KBM-7 (cell line): Measurements from ENCODE around the gene MED9.

ENCODE experiments used
- DNase-seq: peaks from one replicate; pipeline ENCODE4 v3.0.0-alpha.2; 2015
- in situ Hi-C: fragments of 300-500 bp; cut with MboI; formaldehyde crosslinking; loops from 2 replicates; pipeline ENCODE4 v1.14.3; 2020; ENCODE audit warnings: low sequenced_read_pairs, low pct_unique_long_range_greater_than_20kb, mixed read lengths

The MED9 gene

DNA sequence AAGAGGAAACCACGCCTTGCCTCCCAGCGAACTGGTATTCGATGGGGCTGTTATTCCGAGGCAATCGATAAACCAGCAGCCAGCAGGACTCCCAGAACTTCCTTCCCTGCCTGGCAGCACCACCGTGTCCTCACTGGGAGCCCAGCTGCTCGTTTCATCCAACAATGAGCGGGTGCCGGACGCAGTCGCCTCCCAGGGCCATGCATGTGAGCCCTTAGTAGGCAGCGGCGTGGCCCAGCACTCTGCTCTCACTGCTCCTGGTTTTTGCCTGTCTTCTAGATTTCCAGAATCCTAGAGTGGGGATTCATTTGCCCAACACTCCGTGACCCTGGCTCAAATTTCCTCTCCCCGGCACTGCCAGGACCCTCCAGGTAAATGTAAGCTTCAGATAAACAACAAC lies 48.5 kb downstream of the MED9 start:
- DNase-seq = no peak
- in situ Hi-C loops = no loop called here

DNA sequence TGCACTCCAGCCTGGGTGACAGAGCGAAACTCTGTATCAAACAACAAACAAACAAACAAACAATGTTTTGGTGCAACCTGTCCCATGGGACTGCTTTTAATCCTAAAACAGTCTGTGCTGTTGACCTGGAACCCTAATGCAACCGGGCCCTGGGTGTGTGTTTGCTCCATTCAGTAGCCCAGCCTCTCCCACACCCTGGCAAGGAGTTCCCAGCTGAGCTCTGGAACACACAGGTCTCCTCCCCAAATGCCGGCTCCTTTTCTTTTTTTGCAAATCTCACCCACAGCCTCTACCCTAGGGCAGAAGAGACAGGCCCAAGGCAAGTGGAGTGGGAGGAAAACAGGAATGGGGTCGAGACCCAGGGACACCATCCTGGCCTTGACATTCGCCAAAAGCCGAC lies 49.2 kb downstream of the MED9 start:
- in situ Hi-C loops = no loop called here
- DNase-seq = no peak

DNA sequence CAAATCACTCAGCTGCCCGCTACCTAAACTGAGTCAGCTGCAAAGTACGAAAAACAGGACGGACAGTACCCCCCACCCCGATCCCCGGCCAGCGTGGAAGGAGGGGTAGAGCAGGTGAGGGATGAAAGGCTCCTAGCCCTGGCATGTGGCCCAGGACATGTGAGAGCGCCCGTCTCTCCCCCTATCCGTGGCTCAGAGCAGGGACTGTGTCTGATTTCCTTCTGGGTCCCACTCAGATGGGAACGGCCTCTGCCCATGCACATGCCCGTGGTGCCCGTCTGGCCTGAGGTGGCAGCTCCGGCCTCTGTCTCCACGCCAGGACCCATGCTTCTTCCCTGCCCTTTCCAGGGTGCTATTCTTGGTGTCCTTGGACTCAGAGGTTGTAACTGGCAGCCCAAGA lies 49.6 kb downstream of the MED9 start:
- no peak for DNase-seq
- in situ Hi-C loops = no loop called here

DNA sequence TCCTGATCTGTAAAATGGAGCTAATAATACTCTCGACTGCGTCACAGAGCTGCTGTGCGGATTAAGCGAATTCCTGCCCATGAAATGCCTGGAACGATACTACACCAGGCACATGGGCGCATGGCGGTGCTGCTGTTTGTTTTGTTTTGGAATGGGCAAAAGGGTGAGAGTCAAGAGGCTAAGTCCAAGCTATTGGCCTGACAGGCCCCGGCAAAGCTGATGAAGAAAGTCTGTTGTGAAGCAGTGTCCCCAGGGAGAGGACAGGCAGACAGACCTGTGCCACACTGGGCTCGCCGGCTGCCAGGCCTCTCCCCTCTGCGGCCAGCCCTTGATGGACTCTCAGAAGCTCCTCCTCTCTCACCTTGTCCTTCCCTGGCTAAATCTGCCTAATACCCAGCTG lies 50.7 kb downstream of the MED9 start:
- in situ Hi-C loops = no loop called here
- no peak for DNase-seq

DNA sequence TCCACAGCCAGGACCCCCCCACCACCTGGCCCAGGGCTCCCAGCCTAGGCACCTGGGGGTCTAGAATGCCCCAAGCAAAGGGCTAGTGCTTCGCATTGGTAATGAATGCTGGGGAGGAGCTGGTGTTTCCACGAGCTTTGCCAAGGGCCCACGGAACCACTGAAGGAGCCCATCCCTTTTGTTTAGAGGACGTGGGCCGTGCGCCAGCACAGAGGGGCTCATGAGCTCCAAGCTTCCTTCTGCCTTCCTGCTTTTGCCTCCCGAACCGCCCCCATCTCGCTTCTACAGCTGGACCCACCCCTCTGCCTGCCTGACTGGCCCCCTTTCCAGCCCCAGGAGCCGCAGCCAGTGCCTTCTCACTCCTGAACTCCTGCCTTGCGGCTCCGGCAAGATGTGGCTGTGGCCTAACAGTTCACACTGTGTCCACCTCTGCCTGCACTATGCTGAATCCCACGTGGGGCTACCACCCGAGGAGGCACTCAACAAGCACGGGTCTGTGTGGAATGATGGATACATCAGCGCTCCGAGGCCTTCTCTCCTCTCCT lies 51.2 kb downstream of the MED9 start:
- DNase-seq = no peak
- in situ Hi-C loops = no loop called here

DNA sequence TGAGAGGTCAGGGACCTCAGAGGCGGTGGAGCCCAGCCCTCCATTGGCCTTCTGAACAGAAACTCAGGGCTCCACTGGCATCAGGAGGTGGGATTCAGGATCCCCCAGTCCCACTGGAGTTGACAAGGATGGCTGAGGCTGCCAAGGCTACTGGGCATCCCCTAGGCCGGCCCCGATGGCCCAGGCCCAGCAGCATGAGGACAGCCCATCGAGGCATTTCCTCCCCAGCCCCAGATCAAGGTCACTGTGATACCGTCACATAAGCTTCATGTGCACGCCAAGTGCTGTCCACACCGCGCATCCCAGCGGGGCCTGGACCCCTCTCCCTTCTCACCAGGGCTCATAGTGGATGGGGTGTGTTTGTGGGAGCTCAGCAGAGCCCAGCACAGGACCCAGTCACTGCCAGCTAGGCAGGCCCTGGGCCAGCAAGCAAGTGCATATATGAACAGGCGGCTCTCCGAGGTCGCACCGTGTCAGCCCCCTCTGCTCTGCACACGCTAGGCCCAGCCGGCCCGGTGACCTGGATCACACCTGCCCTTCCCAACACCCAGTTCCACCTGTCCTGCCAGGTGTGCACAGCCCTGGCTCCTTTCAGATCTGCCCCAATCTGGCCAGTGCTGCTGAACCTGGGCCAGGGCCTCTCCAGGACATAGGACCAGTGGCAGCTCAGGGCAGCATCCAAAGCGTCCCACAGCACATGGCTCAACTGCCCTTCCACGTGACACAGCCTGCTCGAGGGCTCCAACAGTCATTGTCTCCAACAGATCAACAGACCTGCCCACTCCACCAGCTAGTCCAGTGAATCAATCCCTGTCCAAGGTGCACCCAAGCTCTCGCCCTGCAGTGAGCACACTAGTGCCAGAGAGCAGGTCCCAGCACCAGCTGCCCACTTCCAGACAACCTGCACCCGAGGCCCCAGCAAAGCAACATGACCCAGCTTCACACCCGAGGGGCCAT lies 52.2 kb downstream of the MED9 start:
- in situ Hi-C loops = no loop called here
- no peak for DNase-seq

DNA sequence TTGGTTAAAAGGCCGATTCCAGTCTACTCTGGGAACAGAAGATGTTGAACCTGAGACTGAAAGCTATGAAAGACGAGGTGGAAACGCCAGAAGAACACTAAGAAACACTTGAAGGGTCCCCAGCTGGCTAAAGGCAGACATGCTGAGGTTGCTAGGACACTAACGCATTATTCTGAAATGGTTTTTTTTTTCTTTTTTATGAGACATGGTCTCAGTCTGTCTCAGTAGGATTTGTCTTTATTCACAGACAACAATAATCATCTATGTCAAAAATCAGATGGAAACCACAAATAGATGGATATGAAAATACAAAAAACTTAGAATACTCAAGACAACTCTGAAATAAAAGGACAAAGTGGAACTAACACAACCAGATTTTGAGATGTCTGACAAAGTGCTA lies 54.4 kb downstream of the MED9 start:
- in situ Hi-C loops = no loop called here
- no peak for DNase-seq

DNA sequence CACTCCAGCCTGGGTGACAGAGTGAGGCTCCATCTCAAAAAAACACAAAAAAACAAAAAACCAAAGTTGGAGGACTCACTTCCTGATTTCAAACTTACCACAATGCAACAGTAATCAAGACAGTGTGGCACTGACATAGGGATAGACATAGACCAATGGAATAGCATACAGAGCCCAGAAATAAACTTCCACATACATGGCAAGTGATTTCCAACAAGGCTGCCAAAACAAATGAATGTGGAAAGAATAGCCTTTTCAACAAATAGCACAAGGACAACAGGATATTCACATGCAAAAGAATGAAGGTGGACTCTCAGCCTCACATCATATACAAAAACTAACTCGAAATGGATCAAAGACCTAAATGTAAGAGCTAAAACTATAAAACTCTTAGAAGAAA lies 56.2 kb downstream of the MED9 start:
- no peak for DNase-seq
- in situ Hi-C loops = no loop called here

DNA sequence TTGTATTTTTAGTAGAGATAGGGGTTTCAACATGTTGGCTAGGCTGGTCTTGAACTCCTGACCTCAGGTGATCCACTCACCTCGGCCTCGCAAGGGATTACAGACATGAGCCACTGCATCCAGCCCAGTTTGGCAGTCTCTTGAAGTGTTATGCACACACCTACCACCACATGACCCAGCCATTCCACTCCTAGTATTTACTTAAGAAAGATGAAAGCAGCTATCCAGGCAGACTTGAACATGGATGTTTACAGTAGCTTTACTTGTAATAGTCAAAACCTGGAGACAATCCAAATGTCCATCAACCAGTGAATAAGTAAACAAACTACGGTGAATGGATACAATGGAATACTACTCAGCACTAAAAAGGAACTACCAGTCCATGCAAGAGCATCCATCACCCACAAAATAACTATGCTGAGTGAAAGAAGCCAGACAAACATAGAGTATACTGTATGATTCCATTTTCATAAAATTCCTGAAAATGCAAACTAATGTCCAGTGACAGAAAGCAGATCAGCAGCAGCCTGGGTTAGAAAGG lies 57.2 kb downstream of the MED9 start:
- no peak for DNase-seq
- in situ Hi-C loops = no loop called here

DNA sequence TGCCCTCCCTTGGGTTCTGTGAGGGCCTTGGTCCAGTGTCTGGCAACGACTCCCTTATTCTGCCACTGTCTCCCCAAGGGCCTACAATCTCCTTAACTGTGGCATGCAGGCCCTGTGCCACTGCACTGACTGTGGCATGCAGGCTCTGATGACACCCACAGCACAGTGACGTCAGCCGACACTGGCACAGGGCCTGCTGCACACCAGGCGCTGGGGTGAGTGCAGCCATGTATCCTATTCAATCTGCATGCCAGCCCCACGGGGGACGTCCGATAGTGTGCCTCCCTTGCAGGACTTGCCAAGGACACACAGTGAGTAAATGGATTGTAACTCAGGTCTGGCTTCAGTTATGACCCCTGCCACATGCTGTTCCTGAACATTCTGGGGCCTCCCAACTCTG lies 59.2 kb downstream of the MED9 start:
- in situ Hi-C loops = no loop called here
- DNase-seq = no peak

DNA sequence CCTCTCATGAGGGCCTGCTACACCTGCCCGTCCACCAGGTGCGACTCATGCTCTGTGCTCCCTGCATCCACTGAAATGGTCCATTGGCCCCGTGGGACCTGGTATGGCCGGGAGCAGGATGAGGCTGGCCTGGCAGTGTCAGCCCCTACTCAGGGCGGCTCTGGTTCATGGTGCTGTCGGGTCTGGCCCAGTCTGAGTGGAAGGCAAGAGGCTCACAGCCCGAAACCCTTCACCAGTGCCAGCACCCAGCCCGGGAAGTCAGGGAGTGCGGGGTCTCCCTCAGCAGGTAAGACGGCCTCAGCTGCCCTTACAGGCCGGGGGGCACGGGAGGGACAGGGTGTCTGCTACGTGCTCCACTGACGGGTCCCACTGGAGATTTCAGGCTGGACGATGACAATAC lies 59.9 kb downstream of the MED9 start:
- in situ Hi-C loops = no loop called here
- no peak for DNase-seq

DNA sequence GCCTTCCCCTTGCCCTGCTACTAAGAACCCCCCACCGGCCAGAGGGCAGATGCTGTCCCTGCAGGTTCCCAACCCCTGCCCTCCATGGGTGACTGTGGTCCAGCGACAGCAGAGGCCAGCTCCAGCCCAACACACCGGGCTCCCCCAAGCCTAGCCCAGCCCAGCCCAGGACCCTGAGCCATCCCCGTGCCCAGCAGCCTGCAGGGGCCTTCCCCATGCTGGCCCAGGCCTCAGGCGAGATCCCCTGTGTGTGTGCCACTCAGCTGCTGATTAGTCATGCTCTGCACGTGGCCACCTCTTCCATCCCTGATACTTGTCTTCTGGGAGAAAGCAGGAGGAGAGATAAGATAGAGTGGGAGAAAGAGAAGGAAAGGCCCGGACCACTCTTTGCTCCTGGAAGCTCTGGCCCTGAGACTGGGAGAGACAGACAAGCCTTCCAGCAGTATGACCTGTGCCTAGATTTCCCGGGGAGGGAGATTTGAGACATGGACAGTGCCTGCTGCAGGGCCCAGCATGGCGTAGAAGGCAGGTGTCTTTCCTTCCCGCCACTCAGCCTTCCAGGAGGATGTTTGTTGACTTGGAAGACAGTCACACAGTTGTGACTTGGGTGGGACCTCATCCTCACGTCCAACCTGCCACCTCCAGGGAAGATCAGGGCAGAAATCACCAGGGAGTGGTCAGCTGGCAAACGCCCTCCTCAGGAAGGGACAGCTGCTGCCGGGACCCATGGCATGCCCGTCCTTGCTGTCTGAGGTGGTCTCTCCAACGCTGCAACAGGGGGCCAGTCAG lies 60.7 kb downstream of the MED9 start:
- in situ Hi-C loops = no loop called here
- DNase-seq = no peak

DNA sequence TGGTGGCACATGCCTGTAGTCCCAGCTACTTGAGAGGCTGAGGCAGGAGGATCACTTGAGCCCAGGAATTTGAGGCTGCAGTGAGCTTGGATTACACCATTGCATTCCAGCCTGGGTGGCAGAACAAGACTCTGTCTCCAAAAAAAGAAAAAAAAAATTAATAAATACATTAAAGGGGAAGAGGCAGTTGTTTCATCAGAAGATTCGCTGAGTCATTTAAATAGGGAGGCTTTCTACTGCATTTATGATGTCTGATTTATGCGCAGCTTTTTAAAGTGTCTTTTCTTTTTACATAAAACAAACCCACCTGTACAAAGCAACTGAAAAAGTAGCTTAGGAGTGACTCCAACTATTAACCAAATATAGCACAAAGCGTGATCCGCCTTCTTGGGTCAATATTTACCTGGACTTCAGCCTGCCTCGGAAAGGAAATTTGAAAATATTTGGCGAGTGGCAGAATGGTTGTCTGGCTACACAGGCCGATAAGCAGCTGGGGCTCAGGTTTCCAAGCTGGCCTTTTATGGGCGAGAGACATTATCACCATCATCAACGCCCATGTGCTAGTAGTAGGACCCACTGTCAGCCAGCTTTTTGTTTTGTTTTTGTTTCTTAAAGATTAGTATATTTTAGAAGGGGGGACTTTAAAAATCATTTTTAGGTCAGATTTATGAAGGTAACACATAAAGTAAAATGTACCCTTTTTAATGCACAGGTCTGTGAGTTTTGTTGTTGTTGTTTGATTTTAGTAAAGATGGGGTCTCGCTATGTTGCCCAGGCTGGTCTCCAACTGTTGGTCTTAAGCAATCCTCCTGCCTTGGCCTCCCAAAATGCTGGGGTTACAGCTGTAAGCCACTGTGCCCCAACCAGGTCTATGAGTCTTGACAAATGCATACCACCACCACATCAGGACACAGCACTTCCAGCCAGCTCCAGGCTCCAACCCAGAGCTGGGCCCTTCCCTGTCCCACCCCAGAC lies 61.9 kb downstream of the MED9 start:
- no peak for DNase-seq
- in situ Hi-C loops = no loop called here

DNA sequence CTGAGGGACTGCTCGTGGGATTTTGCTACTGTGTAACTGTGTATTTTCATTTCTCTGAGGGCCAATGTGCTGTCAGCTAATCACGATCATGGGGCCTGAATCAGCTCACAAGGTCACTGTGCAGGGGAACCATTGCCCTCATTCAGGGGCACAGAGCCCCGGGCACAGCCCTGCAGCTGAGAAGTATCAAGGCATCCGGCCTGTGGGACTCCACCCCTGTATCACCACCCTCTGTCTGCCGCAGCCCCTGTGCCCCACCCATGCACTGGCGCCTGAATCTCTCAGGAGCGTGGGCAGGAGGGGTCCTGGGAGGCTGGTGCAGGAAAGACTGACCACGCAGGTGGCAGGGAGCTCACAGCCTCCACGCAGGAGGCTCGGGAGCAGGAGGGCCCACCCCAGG lies 62.8 kb downstream of the MED9 start:
- DNase-seq = no peak
- in situ Hi-C loops = no loop called here

DNA sequence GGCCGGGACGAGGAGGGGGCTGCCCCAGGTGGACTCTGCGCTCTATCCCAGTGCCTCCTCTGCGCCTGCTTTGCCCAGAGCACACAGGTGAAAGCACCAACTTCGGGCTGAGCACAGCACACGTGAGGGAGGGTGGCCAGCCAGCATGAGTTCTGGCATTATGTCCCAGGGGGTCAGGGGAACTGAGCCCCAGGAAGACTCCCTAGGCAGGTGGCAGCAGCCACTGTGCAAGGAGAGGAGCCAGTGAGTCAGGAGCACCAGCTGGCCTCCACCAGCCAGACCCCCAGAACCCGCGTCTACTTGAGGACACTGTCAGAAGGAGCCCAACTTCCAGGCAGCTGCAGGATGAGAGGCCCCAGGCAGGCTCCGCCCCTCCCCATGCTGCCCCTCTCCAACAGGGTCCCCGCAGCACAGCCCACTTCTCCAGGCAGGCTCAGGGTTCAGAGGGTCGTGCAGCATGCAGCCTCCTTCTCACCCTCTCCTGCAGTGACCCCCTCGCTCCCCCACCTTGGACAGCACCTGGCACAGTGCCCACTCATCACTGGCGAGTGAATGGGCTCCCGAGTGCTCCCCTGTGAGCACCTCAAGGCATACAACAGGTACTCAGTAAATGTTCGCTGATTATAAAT lies 63.6 kb downstream of the MED9 start:
- in situ Hi-C loops = no loop called here
- no peak for DNase-seq

DNA sequence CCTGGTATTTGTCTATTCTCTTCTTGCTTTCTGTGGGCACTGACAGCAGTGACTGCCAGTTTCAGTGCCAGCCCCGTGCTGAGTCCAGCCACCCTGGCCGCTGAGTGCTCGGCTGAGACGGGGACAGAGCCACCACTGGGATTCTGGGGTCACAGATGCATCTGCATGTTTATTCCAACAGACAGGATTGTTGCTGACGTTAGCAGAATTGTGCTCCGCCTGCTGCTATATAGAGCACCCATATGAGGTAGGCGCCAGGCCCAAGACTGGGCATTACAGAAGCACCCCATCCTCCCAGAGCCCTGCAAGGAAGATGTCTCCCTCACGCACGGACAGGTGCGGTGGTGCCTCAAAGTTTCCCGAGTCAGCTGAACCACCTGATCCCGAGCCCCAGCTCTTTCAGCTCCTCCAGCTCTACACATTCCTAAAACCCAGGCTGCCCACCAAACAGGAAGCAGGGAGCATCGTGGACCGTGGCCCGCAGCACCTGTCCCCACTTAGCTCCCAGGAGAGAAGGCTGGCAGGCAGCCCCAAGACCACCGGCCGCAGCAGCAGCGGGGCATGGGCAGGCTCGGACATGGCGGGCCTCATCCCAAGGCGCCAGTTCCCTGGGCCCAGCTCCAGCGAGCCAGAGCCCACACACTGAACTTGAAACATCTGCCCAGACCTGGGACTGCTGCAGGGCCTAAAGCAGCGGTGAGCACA lies 64.3 kb downstream of the MED9 start:
- DNase-seq = no peak
- in situ Hi-C loops = no loop called here

DNA sequence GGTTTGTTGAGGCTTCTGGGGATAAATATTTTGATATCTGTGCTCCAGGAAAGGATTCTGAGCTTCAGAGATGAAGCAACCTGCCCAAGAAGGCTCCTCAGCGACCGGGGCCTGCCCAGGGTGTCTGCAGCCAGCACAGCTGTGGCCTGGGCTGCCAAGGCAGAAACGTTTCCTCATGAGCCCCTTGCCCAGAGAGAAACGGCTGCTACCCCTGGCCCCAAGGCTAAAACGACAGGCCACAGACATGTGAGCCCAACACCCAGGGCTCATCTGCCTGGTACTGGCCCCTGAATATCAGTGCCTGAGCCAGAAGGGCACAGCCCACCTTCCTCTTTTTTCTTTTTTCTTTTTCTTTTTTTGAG lies 64.8 kb downstream of the MED9 start:
- DNase-seq = no peak
- in situ Hi-C loops = no loop called here
